GM12878 (cell line): ENCODE data around the gene RALGAPA2. TPM values are rescaled to one million over a fixed set of nuclear protein-coding genes. Genes with fewer than 3 reads are reported as not detected.

Source experiments
- ATAC-seq: fragments of 200-7000 bp; cut with Tn5 transposase; 3 replicates; pipeline ENCODE4 v1.9.1; 2020; ENCODE audit warnings: mild to moderate bottlenecking, moderate library complexity
- BruUV-seq: library from RNA; stranded (reverse); fragments of 400-500 nt; replicated peaks from 2 replicates; lab custom pipeline; 2021; lab: Mats Ljungman, UMichigan
- CTCF ChIA-PET: fragments of 300-600 bp; sonication (Branson Sonifier 250); formaldehyde crosslinking; extraction: SDS; loops from one replicate; lab custom pipeline; 2021; ENCODE audit warnings: inconsistent platforms; lab: Yijun Ruan, JAX
- POLR2A ChIA-PET: fragments of 350-600 bp; formaldehyde crosslinking; extraction: SDS; loops from one replicate; lab custom pipeline; 2021; ENCODE audit warnings: inconsistent platforms; lab: Charles Lee
- RAD21 ChIA-PET: fragments of 300-600 bp; sonication (Branson Sonifier 250); formaldehyde crosslinking; loops from one replicate; lab custom pipeline; 2023; ENCODE audit warnings: antibody characterized with exemption; ENCODE audit not compliant: unreplicated experiment; lab: Charles Lee
- SMC1A ChIA-PET: fragments of 300-600 bp; sonication (Branson Sonifier 250); formaldehyde crosslinking; loops from one replicate; lab custom pipeline; 2023; ENCODE audit not compliant: unreplicated experiment, uncharacterized antibody; lab: Charles Lee
- DNase-seq: peaks from one replicate; pipeline ENCODE4 v3.0.0-alpha.2; 2011; ENCODE audit warnings: low read depth, low spot score
- FAIRE-seq: peaks from 3 replicates; lab custom pipeline; 2011; peaks lifted over from hg19 to GRCh38; lab: Jason Lieb, UNC
- H2AFZ ChIP-seq: 2 replicates; pipeline ENCODE4 v1.6.0; 2011; ENCODE audit warnings: low read depth, low read length, control low read depth; ENCODE audit not compliant: control insufficient read depth
- H3K27ac ChIP-seq: 2 replicates; pipeline ENCODE4 v1.5.1; 2011; ENCODE audit warnings: control low read depth; ENCODE audit not compliant: control insufficient read depth, insufficient read depth
- H3K27me3 ChIP-seq, 2 experiments: replicated peaks in 1 of 2; 2 replicates each; pipeline versions ENCODE4 v1.6.0 to v1.6.1; 2011; ENCODE audit warnings: low read length in 1 of 2; ENCODE audit not compliant: control insufficient read depth in 2 of 2, insufficient read depth in 2 of 2
- H3K36me3 ChIP-seq, 2 experiments: 2 replicates each; pipeline ENCODE4 v1.5.1; 2011; ENCODE audit warnings: low read length in 1 of 2; ENCODE audit not compliant: control insufficient read depth in 2 of 2, insufficient read depth in 2 of 2
- H3K4me1 ChIP-seq: 2 replicates; pipeline ENCODE4 v1.6.1; 2011; ENCODE audit warnings: mild to moderate bottlenecking, low read length, moderate library complexity, mixed read lengths; ENCODE audit not compliant: control insufficient read depth, insufficient read depth
- H3K4me2 ChIP-seq: 2 replicates; pipeline ENCODE4 v1.6.0; 2011; ENCODE audit warnings: control low read depth; ENCODE audit not compliant: control insufficient read depth, insufficient read depth
- H3K4me3 ChIP-seq: fragments of 200-600 bp; sonication (generic); 2 replicates; pipeline ENCODE4 v1.5.1; 2016
- H3K79me2 ChIP-seq: 2 replicates; pipeline ENCODE4 v1.6.0; 2011; ENCODE audit warnings: low read length; ENCODE audit not compliant: control insufficient read depth, insufficient read depth
- H3K9ac ChIP-seq: 2 replicates; pipeline ENCODE4 v1.8.0; 2011; ENCODE audit warnings: low read length, control low read depth, mixed read lengths; ENCODE audit not compliant: control insufficient read depth, insufficient read depth
- H3K9me3 ChIP-seq: replicated peaks from 3 replicates; pipeline ENCODE4 v1.5.1; 2011; ENCODE audit warnings: mild to moderate bottlenecking, low read length; ENCODE audit not compliant: control insufficient read depth, insufficient read depth
- H4K20me1 ChIP-seq: 2 replicates; pipeline ENCODE4 v1.6.0; 2011; ENCODE audit not compliant: control insufficient read depth, insufficient read depth
- CUX1 ChIP-seq: IDR thresholded peaks from 2 replicates; pipeline ENCODE4 v1.6.1; 2012; ENCODE audit warnings: improper control_type of control experiment, low read depth, low read length; ENCODE audit not compliant: insufficient replicate concordance
- FOXK2 ChIP-seq: fragments of 450-650 bp; IDR thresholded peaks from 2 replicates; pipeline ENCODE4 v1.6.1; 2017; ENCODE audit warnings: mild to moderate bottlenecking, moderate library complexity
- HSF1 ChIP-seq: fragments of 150-350 bp; IDR thresholded peaks from 2 replicates; pipeline ENCODE4 v1.6.1; 2014; ENCODE audit warnings: mild to moderate bottlenecking, low read depth, low read length
- PML ChIP-seq: IDR thresholded peaks from 2 replicates; pipeline ENCODE4 v1.6.1; 2012; ENCODE audit warnings: low read length, inconsistent platforms
- TCF12 ChIP-seq: IDR thresholded peaks from 2 replicates; pipeline ENCODE4 v1.6.1; 2011; ENCODE audit warnings: low read depth, mild to moderate bottlenecking, low read length
- USF1 ChIP-seq: IDR thresholded peaks from 2 replicates; pipeline ENCODE4 v1.6.1; 2011; ENCODE audit warnings: borderline replicate concordance, low read depth, mild to moderate bottlenecking, moderate library complexity, mixed read lengths, low read length; ENCODE audit not compliant: insufficient read depth; ENCODE audit errors: extremely low read length
- WGBS: methylation state at CpG from one replicate; pipeline ENCODE4 v1.1.6; 2016; ENCODE audit warnings: low lambda C conversion rate; ENCODE audit not compliant: insufficient replicate concordance, insufficient coverage; ENCODE audit errors: missing lambda C conversion rate; 5-methylcytosine and 5-hydroxymethylcytosine counted together
- in situ Hi-C: fragments of 300-500 bp; cut with MboI; formaldehyde crosslinking; loops from 9 replicates; pipeline ENCODE4 v1.14.3; 2018; ENCODE audit warnings: mixed read lengths
- intact Hi-C: fragments of 100-400 bp; cut with micrococcal nuclease; formaldehyde crosslinking; loops from one replicate; pipeline ENCODE4 v1.14.2; 2022; ENCODE audit not compliant: unreplicated experiment
- polyA plus RNA-seq, 11 experiments: library from polyadenylated mRNA; depleted of rRNA in 4 of 11; unstranded in 6 of 11; stranded (reverse) in 5 of 11; fragments of >200 nt; fragmentation: Nextera tagmentation in 4 of 11; fragmentation: Illumina TruSeq in 1 of 11; extraction: Ambion mirVana in 4 of 11; extraction: Trizol in 1 of 11; gene quantifications; 1 replicate in 1 of 11; 2 replicates in 10 of 11; pipeline versions ENCODE4 v1.2.1 to v1.2.3, GENCODE V29; 2011 to 2016; ENCODE audit warnings: inconsistent platforms in 2 of 11, missing spikeins in 2 of 11, low read depth in 1 of 11
- total RNA-seq, 4 experiments: library from RNA; depleted of rRNA in 3 of 4; stranded (reverse); fragments of >200 nt in 3 of 4; fragmentation: Illumina TruSeq in 1 of 4; extraction: Trizol in 1 of 4; gene quantifications; 2 replicates each; pipeline versions ENCODE4 v1.2.1 to v1.2.3, GENCODE V29; 2013 to 2021
- TF ChIP-seq, protein P1 (sequence below): fragments of 450-650 bp; IDR thresholded peaks from 2 replicates; pipeline ENCODE4 v1.6.1; 2017; ENCODE audit warnings: mild to moderate bottlenecking, moderate library complexity
- TF ChIP-seq, protein P2 (sequence below): IDR thresholded peaks from 2 replicates; pipeline ENCODE4 v1.6.1; 2011; ENCODE audit warnings: mild to moderate bottlenecking, low read depth, low read length, moderate library complexity; ENCODE audit not compliant: insufficient replicate concordance

Gene RALGAPA2
- total and polyA plus RNA-seq, 10 of the 15 experiments (the other 5 are each of a cell fraction or from before 2014, with no cell fraction given), result 2.9 to 29.4 (median 19.6) TPM

DNA sequence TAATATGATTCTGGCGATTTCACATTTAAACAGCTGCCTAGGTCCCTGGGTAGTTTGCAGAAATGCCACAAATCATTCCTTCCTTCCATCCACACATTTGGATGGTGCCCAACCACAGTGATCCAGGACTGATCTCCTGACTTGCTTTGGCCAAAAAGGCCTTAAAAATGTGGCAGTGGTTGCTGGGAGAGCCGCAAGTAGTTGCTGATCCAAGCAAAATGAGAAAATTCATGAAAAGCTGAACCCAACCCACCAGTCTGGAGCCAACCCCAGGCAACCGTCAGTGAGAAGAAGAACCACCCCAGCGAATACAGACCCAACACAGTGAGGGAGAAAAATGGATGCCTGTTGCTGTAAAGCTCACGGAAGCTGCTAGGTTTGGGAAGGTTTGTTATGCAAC lies 25.1 kb downstream of the RALGAPA2 start:
- TF ChIP-seq FOXK2 (no peak), USF1 (no peak), CUX1 (no peak), PML (no peak), HSF1 (no peak), TCF12 (no peak)
- TF ChIP-seq, protein P1, sequence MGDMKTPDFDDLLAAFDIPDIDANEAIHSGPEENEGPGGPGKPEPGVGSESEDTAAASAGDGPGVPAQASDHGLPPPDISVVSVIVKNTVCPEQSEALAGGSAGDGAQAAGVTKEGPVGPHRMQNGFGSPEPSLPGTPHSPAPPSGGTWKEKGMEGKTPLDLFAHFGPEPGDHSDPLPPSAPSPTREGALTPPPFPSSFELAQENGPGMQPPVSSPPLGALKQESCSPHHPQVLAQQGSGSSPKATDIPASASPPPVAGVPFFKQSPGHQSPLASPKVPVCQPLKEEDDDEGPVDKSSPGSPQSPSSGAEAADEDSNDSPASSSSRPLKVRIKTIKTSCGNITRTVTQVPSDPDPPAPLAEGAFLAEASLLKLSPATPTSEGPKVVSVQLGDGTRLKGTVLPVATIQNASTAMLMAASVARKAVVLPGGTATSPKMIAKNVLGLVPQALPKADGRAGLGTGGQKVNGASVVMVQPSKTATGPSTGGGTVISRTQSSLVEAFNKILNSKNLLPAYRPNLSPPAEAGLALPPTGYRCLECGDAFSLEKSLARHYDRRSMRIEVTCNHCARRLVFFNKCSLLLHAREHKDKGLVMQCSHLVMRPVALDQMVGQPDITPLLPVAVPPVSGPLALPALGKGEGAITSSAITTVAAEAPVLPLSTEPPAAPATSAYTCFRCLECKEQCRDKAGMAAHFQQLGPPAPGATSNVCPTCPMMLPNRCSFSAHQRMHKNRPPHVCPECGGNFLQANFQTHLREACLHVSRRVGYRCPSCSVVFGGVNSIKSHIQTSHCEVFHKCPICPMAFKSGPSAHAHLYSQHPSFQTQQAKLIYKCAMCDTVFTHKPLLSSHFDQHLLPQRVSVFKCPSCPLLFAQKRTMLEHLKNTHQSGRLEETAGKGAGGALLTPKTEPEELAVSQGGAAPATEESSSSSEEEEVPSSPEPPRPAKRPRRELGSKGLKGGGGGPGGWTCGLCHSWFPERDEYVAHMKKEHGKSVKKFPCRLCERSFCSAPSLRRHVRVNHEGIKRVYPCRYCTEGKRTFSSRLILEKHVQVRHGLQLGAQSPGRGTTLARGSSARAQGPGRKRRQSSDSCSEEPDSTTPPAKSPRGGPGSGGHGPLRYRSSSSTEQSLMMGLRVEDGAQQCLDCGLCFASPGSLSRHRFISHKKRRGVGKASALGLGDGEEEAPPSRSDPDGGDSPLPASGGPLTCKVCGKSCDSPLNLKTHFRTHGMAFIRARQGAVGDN, result no peak
- TF ChIP-seq, protein P2, sequence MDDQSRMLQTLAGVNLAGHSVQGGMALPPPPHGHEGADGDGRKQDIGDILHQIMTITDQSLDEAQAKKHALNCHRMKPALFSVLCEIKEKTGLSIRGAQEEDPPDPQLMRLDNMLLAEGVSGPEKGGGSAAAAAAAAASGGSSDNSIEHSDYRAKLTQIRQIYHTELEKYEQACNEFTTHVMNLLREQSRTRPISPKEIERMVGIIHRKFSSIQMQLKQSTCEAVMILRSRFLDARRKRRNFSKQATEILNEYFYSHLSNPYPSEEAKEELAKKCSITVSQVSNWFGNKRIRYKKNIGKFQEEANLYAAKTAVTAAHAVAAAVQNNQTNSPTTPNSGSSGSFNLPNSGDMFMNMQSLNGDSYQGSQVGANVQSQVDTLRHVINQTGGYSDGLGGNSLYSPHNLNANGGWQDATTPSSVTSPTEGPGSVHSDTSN, result no peak
- Histone ChIP-seq H3K9ac (no peak overlapping the region), H2AFZ (no peak overlapping the region), H3K9me3 (no peaks in the 10 kb centered on the region), H3K4me2 (no peak overlapping the region), H3K27me3 (no peaks in the 10 kb centered on the region), H3K27ac (no peak overlapping the region), H3K79me2 (peaks cover 37% of the 10 kb centered on the region), H3K36me3 (no peaks in the 10 kb centered on the region), H3K4me1 (peaks cover 24% of the 10 kb centered on the region), H3K4me3 (no peak overlapping the region), H4K20me1 (no peaks in the 10 kb centered on the region)
- ATAC-seq (no peak), FAIRE-seq (no peak), DNase-seq (no peak)
- in situ Hi-C loops, result no loop called here
- BruUV-seq, result no TSS peak
- WGBS, result 88% methylated on average over 5 of the region's 5 CpGs
- intact Hi-C loops, result no loop called here
- ChIA-PET CTCF (interaction anchor here (0.5 kb wide), 1 partner anchor 9 kb away, joined by 3 read pairs; no protein-coding TSS in a partner anchor), SMC1A (interaction anchor here (1.0 to 1.8 kb wide), 4 partner anchors 12 to 18 kb away, joined by 3 to 8 read pairs (median 3); no protein-coding TSS in a partner anchor), POLR2A (no interaction called here), RAD21 (interaction anchor here (0.5 kb wide), 1 partner anchor 487 kb away, joined by 3 read pairs; no protein-coding TSS in a partner anchor)
